HG03135 (cell line): ENCODE data around the gene ARMC9.
"Not testable (repeated sequence)": the region's sequence is repeated elsewhere in the genome, so short reads cannot be mapped to it uniquely, and the experiment has no call there.

Experiments used
- ATAC-seq: cut with Tn5 transposase; IDR thresholded peaks from one replicate; pipeline ENCODE4 v1.9.1; 2021; ENCODE audit warnings: mild to moderate bottlenecking, moderate library complexity; ENCODE audit not compliant: unreplicated experiment

Gene ARMC9

GRCh38 chr2:231182513-231182899 lies 15.9 kb upstream of the ARMC9 start:
- no peak for ATAC-seq

GRCh38 chr2:231183851-231184250 lies 14.6 kb upstream of the ARMC9 start:
- ATAC-seq: no peak

GRCh38 chr2:231184319-231184718 lies 14.1 kb upstream of the ARMC9 start:
- no peak for ATAC-seq

GRCh38 chr2:231185050-231185725 lies 13.2 kb upstream of the ARMC9 start:
- ATAC-seq: no peak

- ATAC-seq: no peak
Measured at GRCh38 chr2:231185886-231186285, 12.5 kb upstream of the ARMC9 start.

- no peak for ATAC-seq
Measured at GRCh38 chr2:231186325-231186724, 12.1 kb upstream of the ARMC9 start.

- ATAC-seq: no peak
Measured at GRCh38 chr2:231187736-231188505, 10.5 kb upstream of the ARMC9 start.

- ATAC-seq: no peak
Measured at GRCh38 chr2:231188506-231189170, 9.8 kb upstream of the ARMC9 start.

- no peak for ATAC-seq
Measured at GRCh38 chr2:231189171-231189530, 9.3 kb upstream of the ARMC9 start.

- no peak for ATAC-seq
Measured at GRCh38 chr2:231189571-231190495, 8.6 kb upstream of the ARMC9 start.

GRCh38 chr2:231190531-231191197 lies 7.8 kb upstream of the ARMC9 start:
- ATAC-seq: no peak

GRCh38 chr2:231191896-231192872 lies 6.2 kb upstream of the ARMC9 start:
- no peak for ATAC-seq

- ATAC-seq: no peak
Measured at GRCh38 chr2:231193216-231193615, 5.2 kb upstream of the ARMC9 start.

- no peak for ATAC-seq
Measured at GRCh38 chr2:231196592-231196991, 1.8 kb upstream of the ARMC9 start.

GRCh38 chr2:231197196-231197595 lies 1.2 kb upstream of the ARMC9 start:
- not testable (repeated sequence) for ATAC-seq

GRCh38 chr2:231197706-231198290 lies 633 bp upstream of the ARMC9 start:
- no peak for ATAC-seq

- no peak for ATAC-seq
Measured at GRCh38 chr2:231199219-231199618, 788 bp downstream of the ARMC9 start.

GRCh38 chr2:231200805-231201474 lies 2.5 kb downstream of the ARMC9 start:
- no peak for ATAC-seq
